OCI-M2 (cell line): Measurements from ENCODE around the gene RFX4.
"Not testable (repeated sequence)": the region's sequence is repeated elsewhere in the genome, so short reads cannot be mapped to it uniquely, and the experiment has no call there.

Experiments
- DNase-seq: peaks from one replicate; lab custom pipeline; 2025; ENCODE audit not compliant: unreplicated experiment; lab: John Stamatoyannopoulos, UW

Gene RFX4

GRCh38 chr12:106590601-106591000, 7.8 kb downstream of the RFX4 start:
- no peak for DNase-seq

- no peak for DNase-seq
Observed at GRCh38 chr12:106594447-106594846, 11.6 kb downstream of the RFX4 start.

GRCh38 chr12:106595268-106595667, 12.5 kb downstream of the RFX4 start:
- no peak for DNase-seq

GRCh38 chr12:106598003-106598402, 15.2 kb downstream of the RFX4 start:
- no peak for DNase-seq

- no peak for DNase-seq
Observed at GRCh38 chr12:106599302-106599701, 16.5 kb downstream of the RFX4 start.

- DNase-seq, result no peak
Observed at GRCh38 chr12:106600503-106600902, 17.7 kb downstream of the RFX4 start.

- no peak for DNase-seq
Observed at GRCh38 chr12:106601031-106601430, 18.2 kb downstream of the RFX4 start.

- DNase-seq, result no peak
Observed at GRCh38 chr12:106601496-106601895, 18.7 kb downstream of the RFX4 start.

- DNase-seq, result no peak
Observed at GRCh38 chr12:106602076-106602475, 19.3 kb downstream of the RFX4 start.

- no peak for DNase-seq
Observed at GRCh38 chr12:106605254-106605653, 22.4 kb downstream of the RFX4 start.

- DNase-seq, result not testable (repeated sequence)
Observed at GRCh38 chr12:106620588-106620987, 37.8 kb downstream of the RFX4 start.

GRCh38 chr12:106625976-106626375, 43.2 kb downstream of the RFX4 start:
- no peak for DNase-seq

GRCh38 chr12:106629797-106630659, 47.2 kb downstream of the RFX4 start:
- no peak for DNase-seq

GRCh38 chr12:106631150-106631549, 48.3 kb downstream of the RFX4 start:
- no peak for DNase-seq

- DNase-seq, result no peak
Observed at GRCh38 chr12:106631797-106632196, 49.0 kb downstream of the RFX4 start.

GRCh38 chr12:106632797-106633450, 50.1 kb downstream of the RFX4 start:
- no peak for DNase-seq

GRCh38 chr12:106633451-106633823, 50.6 kb downstream of the RFX4 start:
- DNase-seq, result no peak

GRCh38 chr12:106634206-106634605, 51.4 kb downstream of the RFX4 start:
- no peak for DNase-seq

GRCh38 chr12:106643000-106643399, 60.2 kb downstream of the RFX4 start:
- no peak for DNase-seq

GRCh38 chr12:106644335-106645073, 61.7 kb downstream of the RFX4 start:
- no peak for DNase-seq

- no peak for DNase-seq
Observed at GRCh38 chr12:106645074-106645421, 62.2 kb downstream of the RFX4 start.
